ENCODE measurements around the gene PPP2R5E. TPM values are rescaled to one million over a fixed set of nuclear protein-coding genes. Genes with fewer than 3 reads are reported as not detected.

The PPP2R5E gene
- total RNA-seq, 1 donor from 2014 or later, result 72.0 TPM

DNA sequence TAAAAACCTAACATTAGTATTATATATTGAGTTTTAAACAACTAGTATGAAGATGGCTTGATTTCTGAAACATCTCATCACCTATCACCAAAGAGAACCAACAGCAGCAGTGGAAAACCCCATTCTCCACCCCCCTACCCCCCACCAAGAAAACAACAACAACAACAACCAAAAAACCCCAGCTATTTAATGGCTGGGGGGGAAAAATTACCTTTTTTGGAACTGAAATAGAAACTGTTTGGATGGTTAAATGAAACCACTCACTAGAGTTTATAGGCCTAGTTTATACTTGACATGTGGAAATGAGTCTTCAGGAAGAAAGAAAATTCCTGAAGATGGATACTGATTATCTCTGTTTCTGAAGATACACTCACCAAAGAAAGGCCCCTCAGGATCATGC, 30.3 kb downstream of the PPP2R5E start:
- no peak for DNase-seq (ENCODE audit: low spot score)
- Histone ChIP-seq H2AFZ (replicated peaks) (no peak overlapping the region), H3F3A (ENCODE audit: low read depth) (no peaks in the 10 kb centered on the region), H4K20me1 (ENCODE audit: low read depth) (peaks cover 59% of the 10 kb centered on the region), H3K36me3 (no peaks in the 10 kb centered on the region), H3K9ac (no peak overlapping the region), H3K4me3 (no peak overlapping the region), H3K79me2 (ENCODE audit: low read depth) (peaks cover 100% of the 10 kb centered on the region), H3K4me2 (no peak overlapping the region), H3K4me1 (peaks cover 3% of the 10 kb centered on the region), H3K9me3 (ENCODE audit: low read depth) (no peaks in the 10 kb centered on the region), H3K27me3 (no peaks in the 10 kb centered on the region), H3K27ac (no peak overlapping the region)
- H3K36me3 Mint-ChIP-seq, result peaks cover 26% of the 10 kb centered on the region
- TF ChIP-seq EZH2 (IDR thresholded peaks at IDR 0.05) (no peak), EZH2phosphoT487 (IDR thresholded peaks at IDR 0.05) (no peak)
- TF ChIP-seq, protein P1, sequence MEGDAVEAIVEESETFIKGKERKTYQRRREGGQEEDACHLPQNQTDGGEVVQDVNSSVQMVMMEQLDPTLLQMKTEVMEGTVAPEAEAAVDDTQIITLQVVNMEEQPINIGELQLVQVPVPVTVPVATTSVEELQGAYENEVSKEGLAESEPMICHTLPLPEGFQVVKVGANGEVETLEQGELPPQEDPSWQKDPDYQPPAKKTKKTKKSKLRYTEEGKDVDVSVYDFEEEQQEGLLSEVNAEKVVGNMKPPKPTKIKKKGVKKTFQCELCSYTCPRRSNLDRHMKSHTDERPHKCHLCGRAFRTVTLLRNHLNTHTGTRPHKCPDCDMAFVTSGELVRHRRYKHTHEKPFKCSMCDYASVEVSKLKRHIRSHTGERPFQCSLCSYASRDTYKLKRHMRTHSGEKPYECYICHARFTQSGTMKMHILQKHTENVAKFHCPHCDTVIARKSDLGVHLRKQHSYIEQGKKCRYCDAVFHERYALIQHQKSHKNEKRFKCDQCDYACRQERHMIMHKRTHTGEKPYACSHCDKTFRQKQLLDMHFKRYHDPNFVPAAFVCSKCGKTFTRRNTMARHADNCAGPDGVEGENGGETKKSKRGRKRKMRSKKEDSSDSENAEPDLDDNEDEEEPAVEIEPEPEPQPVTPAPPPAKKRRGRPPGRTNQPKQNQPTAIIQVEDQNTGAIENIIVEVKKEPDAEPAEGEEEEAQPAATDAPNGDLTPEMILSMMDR (IDR thresholded peaks at IDR 0.05), result no peak
- no peak overlapping the region for H3K27ac Mint-ChIP-seq
- no peaks in the 10 kb centered on the region for H3K27me3 Mint-ChIP-seq (ENCODE audit: insufficient read depth, low read depth)
- no peak overlapping the region for H3K4me3 Mint-ChIP-seq
- H3K4me1 Mint-ChIP-seq, result peaks cover 2% of the 10 kb centered on the region
- H3K9me3 Mint-ChIP-seq, result no peaks in the 10 kb centered on the region

DNA sequence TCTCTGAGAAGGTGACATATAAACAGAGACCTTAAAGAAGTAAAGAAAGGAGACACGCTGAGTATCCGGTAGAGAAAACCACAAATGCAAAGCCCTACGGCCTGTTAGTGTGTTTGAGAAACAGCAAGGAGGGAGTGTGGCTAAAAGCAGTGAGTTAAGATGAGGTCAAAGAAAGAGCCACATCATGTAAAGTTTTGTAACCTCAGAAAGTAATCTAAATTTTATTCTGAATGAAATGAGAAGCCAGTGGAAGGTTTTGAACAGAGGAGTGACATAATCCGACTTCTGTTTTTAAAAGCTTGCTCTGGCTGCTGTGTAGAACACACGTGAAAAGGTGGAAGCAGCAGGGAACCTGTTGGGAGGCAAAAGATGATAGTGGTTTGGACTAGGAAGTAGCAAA, 32.6 kb downstream of the PPP2R5E start:
- Mint-ChIP-seq H3K9me3 (no peaks in the 10 kb centered on the region), H3K4me1 (peaks cover 2% of the 10 kb centered on the region), H3K27me3 (ENCODE audit: insufficient read depth, low read depth) (no peaks in the 10 kb centered on the region), H3K36me3 (peaks cover 34% of the 10 kb centered on the region), H3K4me3 (no peak overlapping the region), H3K27ac (no peak overlapping the region)
- H3F3A ChIP-seq (ENCODE audit: low read depth), result no peaks in the 10 kb centered on the region
- no peak overlapping the region for H3K4me2 ChIP-seq
- H4K20me1 ChIP-seq (ENCODE audit: low read depth), result peaks cover 42% of the 10 kb centered on the region
- H3K4me3 ChIP-seq, result no peak overlapping the region
- no peak overlapping the region for H3K9ac ChIP-seq
- peaks cover 100% of the 10 kb centered on the region for H3K79me2 ChIP-seq (ENCODE audit: low read depth)
- peaks cover 3% of the 10 kb centered on the region for H3K4me1 ChIP-seq
- H3K27ac ChIP-seq, result no peak overlapping the region
- H2AFZ ChIP-seq (replicated peaks), result no peak overlapping the region
- TF ChIP-seq, protein P1 (IDR thresholded peaks at IDR 0.05), result no peak
- TF ChIP-seq EZH2 (IDR thresholded peaks at IDR 0.05) (no peak), EZH2phosphoT487 (IDR thresholded peaks at IDR 0.05) (no peak)
- H3K36me3 ChIP-seq, result no peaks in the 10 kb centered on the region
- no peaks in the 10 kb centered on the region for H3K9me3 ChIP-seq (ENCODE audit: low read depth)
- H3K27me3 ChIP-seq, result no peaks in the 10 kb centered on the region
- DNase-seq (ENCODE audit: low spot score), result no peak

DNA sequence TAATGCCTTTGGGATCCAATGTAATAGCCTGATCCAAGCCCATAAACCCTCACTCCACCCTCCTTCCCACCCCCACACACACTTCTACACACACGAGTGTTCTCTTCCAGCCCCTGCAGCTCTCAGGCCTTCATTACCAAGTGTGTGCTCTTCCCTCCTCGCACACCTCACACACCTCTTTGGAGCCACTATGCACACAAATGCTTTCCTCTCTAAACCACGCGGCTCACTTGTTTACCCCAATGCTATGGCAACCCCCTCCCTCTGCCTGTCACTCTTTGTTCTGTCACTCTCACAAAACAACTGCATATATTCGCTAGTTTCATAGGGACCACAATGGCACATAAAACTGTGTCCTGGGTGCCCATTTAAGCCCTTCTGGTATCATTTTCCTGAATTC, 35.1 kb downstream of the PPP2R5E start:
- Histone ChIP-seq H2AFZ (replicated peaks) (no peak overlapping the region), H4K20me1 (ENCODE audit: low read depth) (peaks cover 39% of the 10 kb centered on the region), H3F3A (ENCODE audit: low read depth) (no peaks in the 10 kb centered on the region), H3K4me2 (no peak overlapping the region), H3K36me3 (no peaks in the 10 kb centered on the region), H3K4me1 (no peaks in the 10 kb centered on the region), H3K9ac (no peak overlapping the region), H3K79me2 (ENCODE audit: low read depth) (peaks cover 100% of the 10 kb centered on the region), H3K27ac (no peak overlapping the region), H3K4me3 (no peak overlapping the region), H3K27me3 (no peaks in the 10 kb centered on the region), H3K9me3 (ENCODE audit: low read depth) (no peaks in the 10 kb centered on the region)
- H3K4me1 Mint-ChIP-seq, result no peaks in the 10 kb centered on the region
- no peak overlapping the region for H3K4me3 Mint-ChIP-seq
- H3K27ac Mint-ChIP-seq, result no peak overlapping the region
- peaks cover 37% of the 10 kb centered on the region for H3K36me3 Mint-ChIP-seq
- TF ChIP-seq, protein P1 (IDR thresholded peaks at IDR 0.05), result no peak
- no peak for TF ChIP-seq EZH2 (IDR thresholded peaks at IDR 0.05)
- TF ChIP-seq EZH2phosphoT487 (IDR thresholded peaks at IDR 0.05), result no peak
- H3K27me3 Mint-ChIP-seq (ENCODE audit: insufficient read depth, low read depth), result peaks cover 2% of the 10 kb centered on the region
- H3K9me3 Mint-ChIP-seq, result no peaks in the 10 kb centered on the region
- no peak for DNase-seq (ENCODE audit: low spot score)
